DND-41 (cell line): ENCODE measurements around the gene MGAT2.

Experiments used
- ATAC-seq: fragments of 200-7000 bp; cut with Tn5 transposase; 3 replicates; pipeline ENCODE4 v1.9.1; 2021; ENCODE audit warnings: low read depth; ENCODE audit not compliant: insufficient read depth
- DNase-seq: peaks from one replicate; pipeline ENCODE4 v3.0.0-alpha.2; 2020
- H2AFZ ChIP-seq: 2 replicates; pipeline ENCODE4 v1.6.0; 2012; ENCODE audit warnings: low read depth, low read length
- H3K27ac ChIP-seq: 2 replicates; pipeline ENCODE4 v1.5.1; 2012; ENCODE audit warnings: low read length, inconsistent platforms
- H3K27me3 ChIP-seq: fragments of 200-600 bp; sonication (generic); 2 replicates; pipeline ENCODE4 v1.6.0; 2012; ENCODE audit warnings: low read length, mild to moderate bottlenecking, inconsistent platforms; ENCODE audit not compliant: insufficient read depth, poor library complexity
- H3K36me3 ChIP-seq: 2 replicates; pipeline ENCODE4 v1.5.1; 2012; ENCODE audit warnings: low read length, inconsistent platforms; ENCODE audit not compliant: insufficient read depth
- H3K4me1 ChIP-seq: 2 replicates; pipeline ENCODE4 v1.5.1; 2012; ENCODE audit warnings: mild to moderate bottlenecking, low read length; ENCODE audit not compliant: insufficient read depth
- H3K4me2 ChIP-seq: 2 replicates; pipeline ENCODE4 v1.6.0; 2012; ENCODE audit warnings: mild to moderate bottlenecking, moderate library complexity, low read length, inconsistent platforms; ENCODE audit not compliant: insufficient read depth
- H3K4me3 ChIP-seq, 2 experiments: fragments of 200-600 bp in 1 of 2; shearing (Covaris generic) in 1 of 2; 2 replicates each; pipeline ENCODE4 v1.5.1; 2012 to 2016; ENCODE audit warnings: inconsistent platforms in 2 of 2, low read length in 2 of 2, mild to moderate bottlenecking in 2 of 2, low read depth in 1 of 2, moderate library complexity in 1 of 2
- H3K79me2 ChIP-seq: 2 replicates; pipeline ENCODE4 v1.6.0; 2012; ENCODE audit warnings: low read length, inconsistent platforms; ENCODE audit not compliant: insufficient read depth
- H3K9ac ChIP-seq: 2 replicates; pipeline ENCODE4 v1.6.0; 2012; ENCODE audit warnings: low read depth, mild to moderate bottlenecking, inconsistent platforms, low read length, moderate library complexity
- H3K9me3 ChIP-seq: 2 replicates; pipeline ENCODE4 v1.5.1; 2012; ENCODE audit warnings: low read length, moderate library complexity, mild to moderate bottlenecking, inconsistent platforms; ENCODE audit not compliant: insufficient read depth, severe bottlenecking
- H4K20me1 ChIP-seq: 2 replicates; pipeline ENCODE4 v1.6.0; 2012; ENCODE audit warnings: low read length; ENCODE audit not compliant: insufficient read depth
- EZH2 ChIP-seq: IDR thresholded peaks from 3 replicates; pipeline ENCODE4 v1.6.1; 2012; ENCODE audit warnings: borderline replicate concordance, low read depth, mild to moderate bottlenecking, moderate library complexity, low read length, inconsistent platforms; ENCODE audit not compliant: severe bottlenecking
- TF ChIP-seq, protein P1 (sequence below): IDR thresholded peaks from 2 replicates; pipeline ENCODE4 v1.5.1; 2012; ENCODE audit warnings: borderline replicate concordance, low read length, moderate library complexity, mild to moderate bottlenecking; ENCODE audit not compliant: poor library complexity, severe bottlenecking; ENCODE audit errors: extremely low read depth

MGAT2 gene

DNA sequence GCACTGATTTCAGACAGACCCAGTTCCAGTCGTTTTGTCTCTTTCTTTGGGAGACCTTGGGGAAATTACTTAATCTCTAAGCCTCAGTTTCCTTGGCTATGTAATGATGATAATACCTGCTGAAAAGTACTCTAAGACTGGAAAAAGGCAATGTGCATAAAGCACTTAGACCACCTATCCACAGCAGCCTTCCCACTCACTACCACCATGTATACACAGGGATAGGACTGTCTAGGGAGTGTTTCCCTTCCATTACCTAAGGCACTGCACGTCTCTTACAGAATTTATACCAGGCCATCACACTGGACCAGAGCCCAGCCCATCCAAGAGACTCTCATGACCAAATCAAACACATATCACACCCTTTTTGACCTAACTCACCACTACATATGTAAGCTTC is 40.8 kb upstream of the MGAT2 start:
- Histone ChIP-seq H3K4me2 (no peak overlapping the region), H3K79me2 (peaks cover 62% of the 10 kb centered on the region), H3K9me3 (no peaks in the 10 kb centered on the region), H3K4me3 (no peak overlapping the region), H4K20me1 (peaks cover 53% of the 10 kb centered on the region), H2AFZ (no peak overlapping the region), H3K27ac (no peak overlapping the region), H3K4me1 (peaks cover 26% of the 10 kb centered on the region), H3K9ac (no peak overlapping the region), H3K27me3 (no peaks in the 10 kb centered on the region), H3K36me3 (peaks cover 69% of the 10 kb centered on the region)
- ATAC-seq: no peak
- no peak for DNase-seq
- TF ChIP-seq, protein P1, sequence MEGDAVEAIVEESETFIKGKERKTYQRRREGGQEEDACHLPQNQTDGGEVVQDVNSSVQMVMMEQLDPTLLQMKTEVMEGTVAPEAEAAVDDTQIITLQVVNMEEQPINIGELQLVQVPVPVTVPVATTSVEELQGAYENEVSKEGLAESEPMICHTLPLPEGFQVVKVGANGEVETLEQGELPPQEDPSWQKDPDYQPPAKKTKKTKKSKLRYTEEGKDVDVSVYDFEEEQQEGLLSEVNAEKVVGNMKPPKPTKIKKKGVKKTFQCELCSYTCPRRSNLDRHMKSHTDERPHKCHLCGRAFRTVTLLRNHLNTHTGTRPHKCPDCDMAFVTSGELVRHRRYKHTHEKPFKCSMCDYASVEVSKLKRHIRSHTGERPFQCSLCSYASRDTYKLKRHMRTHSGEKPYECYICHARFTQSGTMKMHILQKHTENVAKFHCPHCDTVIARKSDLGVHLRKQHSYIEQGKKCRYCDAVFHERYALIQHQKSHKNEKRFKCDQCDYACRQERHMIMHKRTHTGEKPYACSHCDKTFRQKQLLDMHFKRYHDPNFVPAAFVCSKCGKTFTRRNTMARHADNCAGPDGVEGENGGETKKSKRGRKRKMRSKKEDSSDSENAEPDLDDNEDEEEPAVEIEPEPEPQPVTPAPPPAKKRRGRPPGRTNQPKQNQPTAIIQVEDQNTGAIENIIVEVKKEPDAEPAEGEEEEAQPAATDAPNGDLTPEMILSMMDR: no peak
- TF ChIP-seq EZH2: no peak

DNA sequence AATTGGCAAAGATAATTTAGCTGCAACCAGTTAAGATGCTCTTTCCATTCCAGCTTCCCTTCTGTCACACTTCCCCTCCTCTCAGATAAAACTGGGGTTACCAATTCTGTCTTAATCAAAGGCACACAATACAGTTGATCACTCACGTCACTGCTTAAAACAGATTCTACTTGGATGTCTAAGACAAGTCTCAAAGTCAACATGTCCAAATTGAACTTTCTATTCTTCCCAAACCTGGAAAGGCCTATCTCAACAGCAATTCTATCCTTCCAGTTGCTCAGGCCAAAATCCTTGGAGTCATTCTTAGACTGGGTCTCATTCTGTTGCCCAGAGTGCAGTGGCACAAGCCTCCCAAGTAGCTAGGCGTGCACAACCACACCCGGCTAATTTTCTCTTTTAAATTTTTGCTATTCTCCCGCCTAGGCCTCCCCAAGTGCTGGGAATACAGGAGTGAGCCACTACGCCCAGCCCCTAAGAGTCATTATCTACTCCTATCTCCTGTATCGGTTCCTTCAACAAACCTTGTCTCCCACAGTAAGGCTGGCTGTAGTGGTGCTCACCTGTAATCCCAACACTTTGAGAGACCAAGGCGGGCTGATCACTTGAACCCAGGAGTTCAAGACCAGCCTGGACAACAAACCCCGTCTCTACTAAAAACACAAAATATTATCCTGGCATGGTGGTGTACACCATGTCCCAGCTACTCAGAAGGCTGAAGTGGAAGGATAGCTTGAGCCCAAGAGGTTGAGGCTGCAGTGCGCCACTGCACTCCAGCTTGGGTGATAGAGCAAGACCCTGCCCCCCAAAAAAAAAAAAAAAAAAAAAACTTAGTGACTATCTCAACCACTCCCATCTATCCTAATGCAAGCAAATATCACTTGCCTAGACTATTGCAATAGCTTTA is 39.1 kb upstream of the MGAT2 start:
- H3K27me3 ChIP-seq: no peaks in the 10 kb centered on the region
- ATAC-seq (no peak), DNase-seq (no peak)
- peak overlapping the region; percentile 92; the same call in 1 of the 2 replicates for H3K4me2 ChIP-seq
- peaks cover 32% of the 10 kb centered on the region for H3K4me1 ChIP-seq
- H3K9me3 ChIP-seq: no peaks in the 10 kb centered on the region
- peaks cover 76% of the 10 kb centered on the region for H3K79me2 ChIP-seq
- no peak overlapping the region for H3K4me3 ChIP-seq
- H2AFZ ChIP-seq: no peak overlapping the region
- TF ChIP-seq, protein P1: no peak
- TF ChIP-seq EZH2: no peak
- peaks cover 61% of the 10 kb centered on the region for H4K20me1 ChIP-seq
- H3K36me3 ChIP-seq: peaks cover 61% of the 10 kb centered on the region
- no peak overlapping the region for H3K27ac ChIP-seq
- H3K9ac ChIP-seq: no peak overlapping the region

- Histone ChIP-seq H2AFZ (no peak overlapping the region), H3K79me2 (peaks cover 76% of the 10 kb centered on the region), H3K9ac (no peak overlapping the region), H4K20me1 (peaks cover 61% of the 10 kb centered on the region), H3K36me3 (peaks cover 53% of the 10 kb centered on the region), H3K9me3 (no peaks in the 10 kb centered on the region), H3K27ac (no peak overlapping the region), H3K4me2 (peak overlapping the region; percentile 92; the same call in 1 of the 2 replicates), H3K4me1 (peaks cover 37% of the 10 kb centered on the region), H3K27me3 (no peaks in the 10 kb centered on the region), H3K4me3 (no peak overlapping the region)
- ATAC-seq (no peak), DNase-seq (no peak)
- no peak for TF ChIP-seq EZH2
- TF ChIP-seq, protein P1: no peak
Observed at GRCh38 chr14:49582113-49582977, 38.3 kb upstream of the MGAT2 start.
